SU-DHL-6 (cell line): ENCODE results near the gene F2RL3.

Experiments used
- CTCF ChIP-seq: fragments of 200-600 bp; sonication (generic); IDR thresholded peaks from one replicate; pipeline ENCODE4 v1.5.1; 2017; ENCODE audit warnings: antibody characterized with exemption, mild to moderate bottlenecking, low read length, moderate library complexity; ENCODE audit not compliant: insufficient read depth, poor library complexity, severe bottlenecking
- EZH2phosphoT487 ChIP-seq: fragments of 200-600 bp; sonication (generic), shearing (Covaris generic); conservative IDR thresholded peaks from 2 replicates; pipeline ENCODE4 v1.6.1; 2018; ENCODE audit warnings: mild to moderate bottlenecking, antibody characterized with exemption, low read length, moderate library complexity, mixed read lengths

- TF ChIP-seq CTCF (no peak), EZH2phosphoT487 (no peak)
Observed at GRCh38 chr19:16889883-16890460, 1.2 kb downstream of the F2RL3 start.
